HG03442 (cell line): ENCODE data around the gene TMEM219.
A peak's percentile ranks its signal among the peaks of the same experiment; 100 is the strongest.
"Not testable (repeated sequence)": the region's sequence is repeated elsewhere in the genome, so short reads cannot be mapped to it uniquely, and the experiment has no call there.

Experiments
- ATAC-seq: cut with Tn5 transposase; IDR thresholded peaks from one replicate; pipeline ENCODE4 v1.9.1; 2021; ENCODE audit warnings: mild to moderate bottlenecking, moderate library complexity; ENCODE audit not compliant: unreplicated experiment

TMEM219 gene

GRCh38 chr16:29950806-29951461, 10.9 kb upstream of the TMEM219 start:
- ATAC-seq = no peak

DNA sequence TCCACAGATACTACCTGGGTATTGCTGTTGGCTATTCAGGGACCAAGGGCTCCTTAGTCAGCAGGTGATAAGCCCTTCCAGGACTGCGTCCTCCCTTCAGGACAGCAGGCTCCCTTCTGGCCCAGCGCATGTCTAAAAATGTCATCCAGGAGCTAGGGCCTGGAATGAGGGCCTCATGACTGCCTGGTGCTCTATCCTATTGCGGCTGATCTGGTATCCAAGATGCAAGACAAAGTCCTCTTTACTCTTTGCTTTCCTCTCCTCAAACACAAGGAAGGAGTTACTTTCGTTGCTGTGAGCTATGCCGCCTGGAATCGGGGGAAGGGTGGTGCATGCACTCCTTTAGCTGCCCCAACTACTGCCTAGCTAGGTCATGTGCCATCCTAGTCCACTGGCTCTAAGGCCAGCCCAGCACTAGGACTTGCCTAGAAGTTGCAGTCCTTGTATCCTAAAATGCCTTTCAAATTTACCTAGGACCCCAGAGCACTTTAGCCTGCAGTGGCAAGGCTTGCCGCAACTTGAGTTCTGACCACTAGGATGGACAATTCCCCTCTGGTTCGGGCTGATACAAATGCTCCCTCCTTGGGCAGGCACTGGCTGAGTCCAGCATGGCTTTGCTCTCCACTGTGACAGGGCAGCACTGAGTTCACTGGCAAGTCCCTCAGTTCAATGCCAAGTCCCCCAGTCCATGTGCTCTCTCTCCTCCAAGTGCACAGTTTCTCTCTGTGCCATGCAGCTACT, 10.1 kb upstream of the TMEM219 start:
- no peak for ATAC-seq

- ATAC-seq = no peak
Measured at GRCh38 chr16:29958756-29959155, 3.1 kb upstream of the TMEM219 start.

- no peak for ATAC-seq
Measured at GRCh38 chr16:29959293-29959692, 2.6 kb upstream of the TMEM219 start.

DNA sequence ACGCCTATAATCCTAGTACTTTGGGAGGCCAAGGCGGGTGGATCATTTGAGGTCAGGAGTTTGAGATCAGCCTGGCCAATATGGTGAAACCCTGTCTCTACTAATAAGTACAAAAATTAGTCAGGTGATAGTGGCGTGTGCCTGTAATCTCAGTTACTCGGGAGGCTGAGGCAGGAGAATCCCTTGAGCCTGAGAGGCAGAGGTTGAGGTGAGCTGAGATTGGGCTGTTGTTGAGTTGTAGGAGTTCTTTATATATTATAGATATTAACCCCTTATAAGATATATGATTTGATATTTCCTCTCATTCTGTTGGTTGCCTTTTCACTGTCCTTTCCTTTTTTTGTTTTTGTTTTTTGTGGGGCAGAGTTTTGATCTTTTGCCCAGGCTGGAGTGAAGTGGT, 2.1 kb upstream of the TMEM219 start:
- not testable (repeated sequence) for ATAC-seq

GRCh38 chr16:29961127-29961478, 776 bp upstream of the TMEM219 start:
- ATAC-seq = no peak

- ATAC-seq = no peak
Measured at GRCh38 chr16:29962344-29962994, 590 bp downstream of the TMEM219 start.

DNA sequence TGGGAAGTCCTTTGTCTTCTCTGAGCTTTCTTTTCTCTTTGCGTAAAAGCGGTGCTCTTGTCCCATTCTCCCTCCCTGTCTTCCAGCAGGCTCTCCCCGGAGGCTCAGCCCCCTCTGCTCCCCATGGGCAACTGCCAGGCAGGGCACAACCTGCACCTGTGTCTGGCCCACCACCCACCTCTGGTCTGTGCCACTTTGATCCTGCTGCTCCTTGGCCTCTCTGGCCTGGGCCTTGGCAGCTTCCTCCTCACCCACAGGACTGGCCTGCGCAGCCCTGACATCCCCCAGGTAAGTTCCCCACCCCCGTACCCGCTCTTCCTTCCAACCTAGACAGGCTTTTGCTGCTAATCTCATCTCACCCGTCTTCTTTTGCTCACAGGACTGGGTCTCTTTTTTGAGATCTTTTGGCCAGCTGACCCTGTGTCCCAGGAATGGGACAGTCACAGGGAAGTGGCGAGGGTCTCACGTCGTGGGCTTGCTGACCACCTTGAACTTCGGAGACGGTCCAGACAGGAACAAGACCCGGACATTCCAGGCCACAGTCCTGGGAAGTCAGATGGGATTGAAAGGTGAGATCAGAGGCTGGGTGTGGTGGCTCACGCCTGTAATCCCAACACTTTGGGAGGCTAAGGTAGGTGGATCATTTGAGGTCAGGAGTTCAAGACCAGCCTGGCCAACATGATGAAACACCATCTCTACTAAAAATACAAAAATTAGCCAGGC, 1.3 kb downstream of the TMEM219 start:
- no peak for ATAC-seq

GRCh38 chr16:29968205-29968604, 6.3 kb downstream of the TMEM219 start:
- no peak for ATAC-seq

- no peak for ATAC-seq
Measured at GRCh38 chr16:29971304-29971703, 9.4 kb downstream of the TMEM219 start.

DNA sequence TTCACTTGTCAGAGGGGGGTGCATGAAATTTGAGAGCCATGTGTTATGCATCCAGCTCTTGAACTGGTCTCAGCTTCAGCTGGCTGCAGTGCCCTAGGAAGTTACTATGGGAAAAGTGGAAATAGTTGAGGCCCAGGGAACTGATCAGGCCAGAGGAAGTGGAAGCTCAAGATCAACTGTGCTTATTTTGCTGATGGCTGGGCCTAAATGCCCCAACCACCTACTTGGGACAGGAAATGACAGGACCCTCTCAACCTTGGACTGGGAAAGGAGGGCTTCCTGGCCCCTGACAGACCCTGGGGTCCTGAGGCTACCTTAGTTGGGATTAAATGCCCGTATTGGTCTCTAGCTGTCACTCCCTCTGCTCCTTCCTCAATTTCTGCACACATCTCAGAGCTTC, 10.6 kb downstream of the TMEM219 start:
- ATAC-seq = no peak

DNA sequence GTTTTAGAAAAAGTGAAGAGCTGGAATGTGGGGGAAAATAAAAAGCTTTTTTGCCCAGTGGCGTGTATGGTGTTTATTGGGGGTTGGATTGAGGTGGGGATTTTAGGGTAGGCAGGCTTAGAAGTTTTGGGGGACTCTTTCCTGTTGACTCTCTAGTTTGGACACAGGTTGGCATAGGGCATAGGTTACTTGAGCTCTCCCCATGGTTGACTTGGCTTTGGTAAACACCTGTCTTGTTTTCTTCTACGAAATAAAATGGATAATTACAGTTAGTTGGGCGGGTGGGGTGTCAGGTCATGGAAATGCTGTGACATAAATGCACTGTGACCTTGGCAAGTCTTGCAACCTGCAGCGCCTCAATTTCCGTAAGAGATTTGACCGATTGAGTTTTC, 11.1 kb downstream of the TMEM219 start:
- ATAC-seq = no peak

- peak; percentile 90 for ATAC-seq
Measured at GRCh38 chr16:29973384-29974246, 11.7 kb downstream of the TMEM219 start, which contains the start of gene TAOK2. TSS of gene TAOK2 (plus strand) at chr16:29973868. CDS start at chr16:29977773, 3,905 bp downstream.

GRCh38 chr16:29974291-29975133, 12.6 kb downstream of the TMEM219 start:
- no peak for ATAC-seq

GRCh38 chr16:29975134-29975538, 13.3 kb downstream of the TMEM219 start:
- ATAC-seq = no peak

DNA sequence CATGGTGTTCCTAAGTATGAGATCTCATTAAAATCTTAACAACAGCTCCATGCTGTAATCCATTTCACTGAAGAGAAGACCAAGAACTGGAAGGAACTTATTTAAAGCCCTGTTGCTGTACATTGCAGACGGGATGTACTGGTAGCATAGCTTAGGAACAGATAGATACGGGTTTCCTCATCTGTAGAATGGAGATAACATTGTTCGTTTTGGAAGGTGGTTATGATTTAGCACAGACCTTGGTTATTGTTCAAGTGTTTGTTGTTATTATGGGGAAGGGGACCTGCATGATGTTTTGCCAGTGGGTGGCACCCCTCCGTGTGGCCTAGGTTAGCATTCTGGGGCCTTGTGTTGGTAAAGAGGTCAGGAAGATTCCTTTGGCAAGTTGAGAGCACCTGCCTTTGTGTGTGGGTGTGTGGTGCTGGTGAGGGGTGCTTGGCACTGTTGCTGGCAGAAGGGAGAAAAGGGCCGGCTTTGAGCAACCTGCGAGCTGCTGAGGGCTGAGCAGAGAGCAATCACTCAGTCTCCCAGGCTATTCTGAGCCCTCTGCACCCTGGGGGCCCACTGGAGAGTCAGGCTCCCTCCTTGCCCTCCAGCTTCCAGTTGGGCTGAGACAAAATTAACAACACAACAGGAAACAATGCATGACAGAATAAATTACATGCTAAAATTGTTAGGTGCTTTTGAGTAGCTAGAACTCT, 14.1 kb downstream of the TMEM219 start:
- ATAC-seq = no peak

- no peak for ATAC-seq
Measured at GRCh38 chr16:29977063-29977825, 15.4 kb downstream of the TMEM219 start.

DNA sequence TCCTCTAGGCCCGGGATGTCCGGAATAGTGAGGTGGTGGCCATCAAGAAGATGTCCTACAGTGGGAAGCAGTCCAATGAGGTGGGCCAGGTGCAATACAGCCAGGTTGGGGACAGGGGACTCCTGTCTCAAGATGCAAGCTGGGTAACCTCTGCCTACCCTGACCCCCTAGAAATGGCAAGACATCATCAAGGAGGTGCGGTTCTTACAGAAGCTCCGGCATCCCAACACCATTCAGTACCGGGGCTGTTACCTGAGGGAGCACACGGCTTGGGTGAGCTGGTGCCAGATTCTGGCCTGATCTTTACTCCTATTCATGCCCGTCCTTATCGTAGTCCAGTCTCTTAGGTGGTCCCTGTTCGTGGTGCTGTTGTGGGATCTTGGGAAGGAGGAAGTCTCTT, 16.2 kb downstream of the TMEM219 start:
- no peak for ATAC-seq
